ENCODE data around the gene PALLD. TPM values are rescaled to one million over a fixed set of nuclear protein-coding genes. Genes with fewer than 3 reads are reported as not detected.
"Not testable (repeated sequence)": the region's sequence is repeated elsewhere in the genome, so short reads cannot be mapped to it uniquely, and the experiment has no call there.

Gene PALLD
- total RNA-seq, 2 experiments from 2014 or later, result 1.2 to 1.3 TPM

DNA sequence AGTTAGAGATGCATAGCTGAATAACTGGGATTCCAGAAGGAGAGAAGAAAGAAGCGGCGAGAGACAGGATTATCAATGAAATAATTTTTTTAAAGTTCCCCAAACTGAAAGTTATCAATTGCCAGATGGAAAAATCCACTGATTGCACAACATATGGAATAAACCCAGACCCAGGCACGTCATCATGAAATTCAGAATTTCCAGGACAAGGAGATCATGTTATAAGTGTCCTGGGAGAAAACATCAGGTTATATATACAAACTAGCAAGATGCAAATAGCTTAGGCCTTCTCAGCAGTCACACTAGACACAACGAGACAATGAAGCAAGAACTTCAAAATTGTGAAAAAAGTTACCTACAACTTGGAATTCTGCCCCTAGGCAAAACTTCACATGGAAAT, 200.0 kb downstream of the PALLD start:
- Mint-ChIP-seq H3K27me3 (ENCODE audit: low read depth) (peaks cover 7% of the 10 kb centered on the region), H3K27ac (no peak overlapping the region), H3K4me1 (ENCODE audit: low read depth) (no peaks in the 10 kb centered on the region), H3K36me3 (ENCODE audit: low read depth) (no peaks in the 10 kb centered on the region), H3K9me3 (ENCODE audit: insufficient read depth) (no peaks in the 10 kb centered on the region), H3K4me3 (no peak overlapping the region)
- ChIA-PET CTCF (no interaction called here), POLR2A (no interaction called here)
- ATAC-seq, result no peak
- DNase-seq, result no peak

DNA sequence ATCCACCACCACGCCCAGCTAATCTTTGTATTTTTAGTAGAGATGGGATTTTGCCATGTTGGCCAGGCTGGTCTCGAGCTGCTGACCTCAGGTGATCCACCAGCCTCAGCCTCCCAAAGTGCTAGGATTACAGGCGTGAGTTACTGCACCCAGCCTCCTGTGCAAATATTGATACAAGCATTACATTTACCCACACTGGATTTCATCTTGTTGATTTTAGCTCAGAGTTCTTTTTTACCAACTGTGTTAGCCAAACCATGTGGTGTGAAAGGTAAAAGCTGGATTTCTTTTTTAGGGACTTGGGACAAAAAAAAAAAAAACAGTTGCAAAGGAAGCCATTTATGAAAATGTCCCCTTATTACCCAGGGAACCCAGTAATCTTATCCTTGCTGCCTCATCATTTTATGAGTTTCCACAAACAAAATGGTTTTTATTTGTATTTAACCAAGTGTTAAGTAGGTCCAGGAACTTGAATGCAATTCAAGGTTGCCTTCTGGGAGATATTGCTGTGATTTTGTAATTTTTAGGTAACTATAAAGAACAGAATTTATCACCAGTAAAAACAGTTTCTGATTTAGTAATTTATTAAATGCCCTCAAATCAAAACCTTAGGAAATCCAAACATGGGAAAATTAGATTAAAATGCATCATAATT, 202.5 kb downstream of the PALLD start:
- no peak for DNase-seq
- POLR2A ChIA-PET, result no interaction called here
- Mint-ChIP-seq H3K4me3 (no peak overlapping the region), H3K4me1 (ENCODE audit: low read depth) (no peaks in the 10 kb centered on the region), H3K27me3 (ENCODE audit: low read depth) (peaks cover 2% of the 10 kb centered on the region), H3K27ac (no peak overlapping the region), H3K9me3 (ENCODE audit: insufficient read depth) (no peaks in the 10 kb centered on the region), H3K36me3 (ENCODE audit: low read depth) (no peaks in the 10 kb centered on the region)
- CTCF ChIA-PET, result no interaction called here
- no peak for ATAC-seq

DNA sequence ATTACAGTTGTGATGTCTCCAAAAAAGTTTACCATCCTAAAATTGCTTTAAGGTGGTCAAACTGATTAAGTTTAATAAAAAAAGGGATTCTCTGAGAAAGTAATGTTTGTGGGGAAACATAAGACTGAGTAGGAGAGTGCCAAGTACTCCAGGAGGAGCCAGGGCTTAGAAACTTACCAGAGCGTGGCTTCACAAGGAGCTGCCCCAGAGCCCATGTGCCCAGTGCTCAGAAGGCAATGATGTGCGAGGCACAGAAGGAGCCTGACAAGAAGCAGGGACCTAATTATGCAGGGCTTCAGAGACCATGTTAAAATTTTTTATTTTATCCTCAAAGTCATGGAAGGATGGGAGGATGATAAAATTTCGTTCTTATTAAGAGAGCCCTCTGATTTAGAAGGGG, 204.2 kb downstream of the PALLD start:
- Mint-ChIP-seq H3K27ac (no peak overlapping the region), H3K36me3 (ENCODE audit: low read depth) (no peaks in the 10 kb centered on the region), H3K4me3 (no peak overlapping the region), H3K9me3 (ENCODE audit: insufficient read depth) (no peaks in the 10 kb centered on the region), H3K4me1 (ENCODE audit: low read depth) (no peaks in the 10 kb centered on the region), H3K27me3 (ENCODE audit: low read depth) (peaks cover 2% of the 10 kb centered on the region)
- ATAC-seq (no peak), DNase-seq (no peak)
- CTCF ChIA-PET, result interaction anchor here (0.9 kb wide), 1 partner anchor 222 kb away, joined by 3 read pairs; no protein-coding TSS in a partner anchor
- POLR2A ChIA-PET, result no interaction called here

GRCh38 chr4:168702581-168703087, 205.8 kb downstream of the PALLD start:
- H3K4me3 Mint-ChIP-seq; ATAC-seq; H3K27ac Mint-ChIP-seq; CTCF ChIA-PET; H3K36me3 Mint-ChIP-seq (ENCODE audit: low read depth); H3K27me3 Mint-ChIP-seq (ENCODE audit: low read depth); H3K9me3 Mint-ChIP-seq (ENCODE audit: insufficient read depth); DNase-seq; POLR2A ChIA-PET; H3K4me1 Mint-ChIP-seq (ENCODE audit: low read depth): not testable (repeated sequence)

DNA sequence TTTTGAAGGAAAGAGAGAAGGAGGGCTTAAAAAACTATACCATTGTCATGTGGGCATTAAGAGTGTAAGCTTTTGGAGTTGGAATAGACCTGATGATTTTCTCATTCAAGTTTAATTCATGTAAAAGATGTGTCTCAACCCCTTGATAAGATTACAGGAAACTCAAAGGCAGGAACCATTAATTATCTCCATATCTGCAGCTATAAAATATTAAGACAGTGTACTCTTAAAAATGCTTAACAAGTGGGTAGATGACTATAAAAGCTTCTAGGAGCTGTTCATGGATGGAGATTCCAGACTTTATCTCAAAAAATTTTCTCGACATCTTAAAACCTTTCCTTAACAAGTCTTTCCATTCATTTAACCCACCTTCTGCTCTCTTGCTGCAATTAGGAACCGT, 208.3 kb downstream of the PALLD start:
- H3K4me1 Mint-ChIP-seq (ENCODE audit: low read depth), result no peaks in the 10 kb centered on the region
- H3K27ac Mint-ChIP-seq, result no peak overlapping the region
- peaks cover 2% of the 10 kb centered on the region for H3K27me3 Mint-ChIP-seq (ENCODE audit: low read depth)
- H3K4me3 Mint-ChIP-seq, result no peak overlapping the region
- DNase-seq, result no peak
- H3K9me3 Mint-ChIP-seq (ENCODE audit: insufficient read depth), result no peaks in the 10 kb centered on the region
- ATAC-seq, result no peak
- ChIA-PET POLR2A (no interaction called here), CTCF (no interaction called here)
- H3K36me3 Mint-ChIP-seq (ENCODE audit: low read depth), result no peaks in the 10 kb centered on the region

DNA sequence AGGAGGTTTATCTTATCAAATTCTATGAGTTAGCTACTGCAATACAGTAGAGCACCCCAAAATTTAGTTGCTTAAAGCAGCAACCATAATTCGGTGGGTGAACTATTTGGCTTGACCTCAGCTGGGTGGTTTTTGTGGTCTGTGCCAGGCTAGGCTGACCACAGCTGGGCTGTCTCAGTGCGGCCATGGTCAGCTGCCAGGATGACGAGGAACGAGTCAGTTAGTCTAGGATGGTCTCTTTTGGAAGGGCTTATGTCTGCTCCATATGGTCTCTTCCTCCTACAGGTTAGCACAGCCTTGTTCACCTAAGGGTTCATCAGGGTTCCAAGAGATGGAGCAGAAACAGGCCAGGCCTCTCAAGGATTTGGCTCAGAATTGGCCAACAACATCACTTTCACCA, 210.4 kb downstream of the PALLD start:
- ChIA-PET CTCF (no interaction called here), POLR2A (no interaction called here)
- H3K27ac Mint-ChIP-seq, result no peak overlapping the region
- H3K27me3 Mint-ChIP-seq (ENCODE audit: low read depth), result peaks cover 2% of the 10 kb centered on the region
- no peaks in the 10 kb centered on the region for H3K36me3 Mint-ChIP-seq (ENCODE audit: low read depth)
- no peak overlapping the region for H3K4me3 Mint-ChIP-seq
- no peak for ATAC-seq
- no peak for DNase-seq
- no peaks in the 10 kb centered on the region for H3K9me3 Mint-ChIP-seq (ENCODE audit: insufficient read depth)
- H3K4me1 Mint-ChIP-seq (ENCODE audit: low read depth), result no peaks in the 10 kb centered on the region

- ChIA-PET POLR2A (no interaction called here), CTCF (no interaction called here)
- DNase-seq (no peak), ATAC-seq (no peak)
- Mint-ChIP-seq H3K36me3 (ENCODE audit: low read depth) (no peaks in the 10 kb centered on the region), H3K9me3 (ENCODE audit: insufficient read depth) (no peaks in the 10 kb centered on the region), H3K27ac (no peak overlapping the region), H3K4me1 (ENCODE audit: low read depth) (no peaks in the 10 kb centered on the region), H3K27me3 (ENCODE audit: low read depth) (peaks cover 2% of the 10 kb centered on the region), H3K4me3 (no peak overlapping the region)
These were observed 211.3 kb downstream of the PALLD start for GRCh38 chr4:168708108-168708507.

DNA sequence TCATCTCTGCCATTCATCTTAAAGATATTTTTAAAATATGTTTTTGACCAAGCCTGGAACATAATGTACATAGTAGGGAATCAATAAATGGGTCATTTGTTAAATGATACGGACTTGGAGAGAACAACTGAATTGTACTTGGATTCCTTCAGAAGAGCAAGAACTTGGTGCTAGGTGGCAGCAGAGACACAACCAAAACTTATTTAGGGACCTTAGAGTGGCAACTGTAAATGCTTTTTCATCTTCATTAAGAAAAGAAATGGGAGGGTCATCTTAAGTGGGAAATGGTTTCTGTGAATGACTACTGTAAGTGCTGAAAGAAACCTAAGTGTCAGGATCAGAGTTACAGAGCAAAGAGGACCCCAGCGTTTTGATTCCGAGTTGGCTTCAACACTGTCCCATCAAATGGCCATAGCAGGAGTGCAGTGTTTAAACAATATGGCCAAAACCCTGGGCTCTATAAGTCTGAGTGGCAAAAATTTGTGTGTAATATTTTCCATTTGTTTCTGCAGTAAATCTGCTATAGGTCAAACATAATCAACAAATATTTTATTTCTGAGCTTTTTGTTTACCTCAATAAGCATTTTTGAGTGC, 213.6 kb downstream of the PALLD start:
- POLR2A ChIA-PET, result no interaction called here
- no peak overlapping the region for H3K4me3 Mint-ChIP-seq
- no peaks in the 10 kb centered on the region for H3K36me3 Mint-ChIP-seq (ENCODE audit: low read depth)
- H3K27ac Mint-ChIP-seq, result no peak overlapping the region
- peaks cover 2% of the 10 kb centered on the region for H3K27me3 Mint-ChIP-seq (ENCODE audit: low read depth)
- H3K4me1 Mint-ChIP-seq (ENCODE audit: low read depth), result no peaks in the 10 kb centered on the region
- H3K9me3 Mint-ChIP-seq (ENCODE audit: insufficient read depth), result no peaks in the 10 kb centered on the region
- ATAC-seq, result no peak
- DNase-seq, result no peak
- CTCF ChIA-PET, result interaction anchor here (1.2 kb wide), 1 partner anchor 212 kb away, joined by 3 read pairs; no protein-coding TSS in a partner anchor

DNA sequence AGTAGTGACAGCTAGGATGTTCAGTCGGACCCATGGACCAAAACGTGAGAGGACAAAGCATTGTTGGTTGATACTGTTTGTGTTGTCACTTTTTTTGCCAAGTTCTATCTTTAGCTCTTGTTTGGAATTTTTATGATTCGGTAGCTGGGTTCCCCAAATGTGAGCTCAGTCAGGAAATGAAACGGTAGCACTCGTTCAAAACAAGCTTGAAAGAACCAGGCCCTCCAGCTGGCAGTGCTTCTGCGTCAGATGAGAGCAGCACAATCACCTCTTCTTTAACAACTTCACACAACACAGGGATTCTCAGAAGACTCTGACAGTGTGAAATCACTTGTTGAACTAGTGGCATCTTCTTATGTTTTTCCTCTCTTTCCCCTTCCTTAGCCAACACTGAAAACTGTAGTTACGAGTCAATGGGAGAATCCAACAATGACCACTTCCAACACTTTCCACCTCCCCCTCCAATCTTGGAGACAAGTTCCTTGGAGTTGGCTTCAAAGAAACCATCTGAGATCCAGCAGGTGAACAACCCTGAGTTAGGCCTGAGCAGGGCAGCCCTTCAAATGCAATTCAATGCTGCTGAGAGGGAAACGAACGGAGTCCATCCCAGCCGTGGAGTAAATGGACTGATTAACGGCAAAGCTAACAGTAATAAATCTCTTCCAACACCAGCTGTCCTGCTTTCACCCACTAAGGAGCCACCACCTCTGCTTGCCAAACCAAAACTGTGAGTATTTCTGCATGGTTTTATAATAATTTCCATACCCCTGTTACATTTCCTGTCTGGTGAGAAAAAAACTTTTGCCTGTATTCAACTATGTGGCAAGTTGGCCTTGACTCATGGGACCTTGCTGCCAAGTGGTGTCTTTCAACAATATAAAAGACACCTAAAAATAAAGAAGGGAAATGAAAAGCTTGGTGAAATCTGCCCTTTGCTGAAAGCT, 214.6 kb downstream of the PALLD start:
- Mint-ChIP-seq H3K27ac (no peak overlapping the region), H3K4me1 (ENCODE audit: low read depth) (no peaks in the 10 kb centered on the region), H3K4me3 (no peak overlapping the region), H3K27me3 (ENCODE audit: low read depth) (peaks cover 2% of the 10 kb centered on the region), H3K9me3 (ENCODE audit: insufficient read depth) (no peaks in the 10 kb centered on the region), H3K36me3 (ENCODE audit: low read depth) (no peaks in the 10 kb centered on the region)
- POLR2A ChIA-PET, result no interaction called here
- DNase-seq (no peak), ATAC-seq (no peak)
- CTCF ChIA-PET, result interaction anchor here (1.2 kb wide), 1 partner anchor 211 kb away, joined by 3 read pairs; no protein-coding TSS in a partner anchor

GRCh38 chr4:168712316-168712890, 215.6 kb downstream of the PALLD start:
- Mint-ChIP-seq H3K36me3 (ENCODE audit: low read depth) (no peaks in the 10 kb centered on the region), H3K9me3 (ENCODE audit: insufficient read depth) (no peaks in the 10 kb centered on the region), H3K4me3 (no peak overlapping the region), H3K4me1 (ENCODE audit: low read depth) (no peaks in the 10 kb centered on the region), H3K27me3 (ENCODE audit: low read depth) (no peaks in the 10 kb centered on the region), H3K27ac (no peak overlapping the region)
- DNase-seq (no peak), ATAC-seq (no peak)
- POLR2A ChIA-PET, result no interaction called here
- CTCF ChIA-PET, result no interaction called here

DNA sequence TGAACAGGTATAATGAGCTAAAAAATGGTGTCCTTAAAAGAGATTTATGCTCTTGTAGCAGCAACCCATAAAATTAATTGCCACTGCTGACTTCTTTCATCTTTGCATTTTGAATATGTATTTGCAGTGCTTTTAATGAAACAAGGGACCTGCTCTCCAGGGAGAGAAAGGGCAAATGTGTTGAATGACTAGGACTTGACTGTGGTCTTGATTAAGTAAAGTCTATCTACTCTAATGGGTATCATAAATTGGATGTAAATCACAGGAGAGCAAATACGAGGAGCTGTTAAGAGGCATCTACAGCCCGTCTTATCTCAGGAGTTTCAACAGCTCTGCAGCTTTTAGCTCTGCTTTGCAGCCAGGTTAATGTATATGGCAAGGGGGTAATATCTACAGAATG, 216.4 kb downstream of the PALLD start:
- POLR2A ChIA-PET, result no interaction called here
- CTCF ChIA-PET, result no interaction called here
- no peak overlapping the region for H3K4me3 Mint-ChIP-seq

GRCh38 chr4:168715896-168716295, 219.0 kb downstream of the PALLD start:
- POLR2A ChIA-PET, result no interaction called here
- Mint-ChIP-seq H3K27me3 (ENCODE audit: low read depth) (no peaks in the 10 kb centered on the region), H3K27ac (no peak overlapping the region), H3K9me3 (ENCODE audit: insufficient read depth) (no peaks in the 10 kb centered on the region), H3K36me3 (ENCODE audit: low read depth) (no peaks in the 10 kb centered on the region), H3K4me3 (no peak overlapping the region), H3K4me1 (ENCODE audit: low read depth) (no peaks in the 10 kb centered on the region)
- ATAC-seq (no peak), DNase-seq (no peak)
- CTCF ChIA-PET, result no interaction called here

More for the DNA sequence above, 216.4 kb downstream of the PALLD start:
- no peak overlapping the region for H3K27ac Mint-ChIP-seq
- ATAC-seq (no peak), DNase-seq (no peak)
- no peaks in the 10 kb centered on the region for H3K9me3 Mint-ChIP-seq (ENCODE audit: insufficient read depth)
- no peaks in the 10 kb centered on the region for H3K4me1 Mint-ChIP-seq (ENCODE audit: low read depth)
- no peaks in the 10 kb centered on the region for H3K27me3 Mint-ChIP-seq (ENCODE audit: low read depth)
- no peaks in the 10 kb centered on the region for H3K36me3 Mint-ChIP-seq (ENCODE audit: low read depth)
